Right lung (tissue), 5 donors: Measurements from ENCODE around the gene NINL. TPM values are rescaled to one million over a fixed set of nuclear protein-coding genes. Genes with fewer than 3 reads are reported as not detected.
"Not testable (repeated sequence)": the region's sequence is repeated elsewhere in the genome, so short reads cannot be mapped to it uniquely, and the experiment has no call there.

Experiments
- DNase-seq, 2 donors: peaks; one replicate each; pipeline ENCODE4 v3.0.0-alpha.2; 2013
- polyA plus RNA-seq, 5 donors: library from polyadenylated mRNA; unstranded; fragments of 120-200 nt; gene quantifications; one replicate each; pipeline versions ENCODE4 v1.2.1 to v1.2.3, GENCODE V29; 2013; ENCODE audit warnings: inconsistent platforms in 1 of 5, low replicate concordance in 1 of 5; ENCODE audit not compliant: insufficient read length in 5 of 5, insufficient read depth in 1 of 5

The NINL gene
- polyA plus RNA-seq, 5 donors: 56.0 to 76.8 (median 65.4) TPM

DNA sequence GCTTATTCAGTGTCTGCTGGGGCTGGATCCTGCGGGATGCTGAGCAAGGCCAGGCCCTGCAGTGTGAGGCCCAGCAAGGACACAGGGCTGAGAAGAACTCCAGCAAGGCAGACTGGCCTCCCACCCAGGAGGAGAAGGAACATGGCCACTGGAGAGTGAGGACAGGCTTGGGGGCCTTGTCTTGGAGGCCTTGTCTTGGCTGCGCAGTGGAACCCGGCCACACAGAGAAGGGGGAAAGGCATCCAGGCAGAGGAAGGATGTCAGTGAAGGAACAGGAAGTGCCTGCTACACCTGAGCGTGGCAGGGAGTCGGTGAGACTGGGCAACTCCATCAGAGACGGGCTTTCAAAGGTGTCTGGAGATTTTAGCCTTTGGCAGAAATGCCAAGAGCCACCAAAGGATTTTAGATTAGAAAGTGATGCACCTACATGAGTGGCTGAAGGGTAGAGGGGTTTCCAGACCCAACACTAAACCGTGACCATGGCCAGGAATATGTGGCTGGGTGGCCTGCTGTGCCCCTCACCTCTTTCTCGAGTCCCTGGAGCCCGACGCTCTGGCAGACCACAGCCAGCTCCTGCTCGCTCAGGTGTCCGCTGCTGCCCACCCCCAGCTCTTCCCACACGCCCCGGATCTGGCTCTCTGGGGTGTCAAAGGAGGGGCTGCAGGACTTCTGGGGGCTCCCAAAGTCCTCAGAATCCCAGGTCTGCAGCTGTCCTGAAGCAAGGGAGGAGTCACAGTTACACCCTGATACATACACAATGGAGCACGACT lies 80.8 kb downstream of the NINL start:
- DNase-seq: no peak

GRCh38 chr20:25503936-25504335 lies 81.4 kb downstream of the NINL start:
- no peak for DNase-seq

- DNase-seq: not testable (repeated sequence)
Measured at GRCh38 chr20:25503051-25503639, 82.2 kb downstream of the NINL start.

- DNase-seq: no peak
Measured at GRCh38 chr20:25500880-25501351, 84.4 kb downstream of the NINL start.

- DNase-seq: no peak
Measured at GRCh38 chr20:25499855-25500434, 85.4 kb downstream of the NINL start.

DNA sequence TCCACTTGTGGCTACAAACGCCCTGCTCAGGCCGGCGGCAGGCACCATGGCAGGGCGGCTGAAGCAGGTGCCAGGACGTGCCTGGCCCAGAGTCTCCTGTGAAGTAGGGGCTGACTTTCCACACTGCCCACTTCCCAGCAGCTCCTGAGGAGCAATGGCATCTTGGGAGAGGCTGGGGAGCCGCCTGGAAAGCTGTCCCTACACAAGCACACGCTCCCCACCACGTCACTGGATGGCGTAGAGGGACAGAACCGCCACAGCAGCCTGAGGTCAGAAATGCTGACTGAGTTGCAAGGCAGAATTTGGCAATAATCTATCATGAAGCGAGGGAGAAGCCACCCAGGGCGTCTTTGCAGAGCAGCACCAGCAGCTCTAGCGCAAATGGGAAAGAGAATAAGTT lies 86.3 kb downstream of the NINL start:
- no peak for DNase-seq

GRCh38 chr20:25498280-25498606 lies 87.1 kb downstream of the NINL start:
- no peak for DNase-seq

- no peak for DNase-seq
Measured at GRCh38 chr20:25497586-25498279, 87.6 kb downstream of the NINL start.

- no peak for DNase-seq
Measured at GRCh38 chr20:25496968-25497401, 88.3 kb downstream of the NINL start.

DNA sequence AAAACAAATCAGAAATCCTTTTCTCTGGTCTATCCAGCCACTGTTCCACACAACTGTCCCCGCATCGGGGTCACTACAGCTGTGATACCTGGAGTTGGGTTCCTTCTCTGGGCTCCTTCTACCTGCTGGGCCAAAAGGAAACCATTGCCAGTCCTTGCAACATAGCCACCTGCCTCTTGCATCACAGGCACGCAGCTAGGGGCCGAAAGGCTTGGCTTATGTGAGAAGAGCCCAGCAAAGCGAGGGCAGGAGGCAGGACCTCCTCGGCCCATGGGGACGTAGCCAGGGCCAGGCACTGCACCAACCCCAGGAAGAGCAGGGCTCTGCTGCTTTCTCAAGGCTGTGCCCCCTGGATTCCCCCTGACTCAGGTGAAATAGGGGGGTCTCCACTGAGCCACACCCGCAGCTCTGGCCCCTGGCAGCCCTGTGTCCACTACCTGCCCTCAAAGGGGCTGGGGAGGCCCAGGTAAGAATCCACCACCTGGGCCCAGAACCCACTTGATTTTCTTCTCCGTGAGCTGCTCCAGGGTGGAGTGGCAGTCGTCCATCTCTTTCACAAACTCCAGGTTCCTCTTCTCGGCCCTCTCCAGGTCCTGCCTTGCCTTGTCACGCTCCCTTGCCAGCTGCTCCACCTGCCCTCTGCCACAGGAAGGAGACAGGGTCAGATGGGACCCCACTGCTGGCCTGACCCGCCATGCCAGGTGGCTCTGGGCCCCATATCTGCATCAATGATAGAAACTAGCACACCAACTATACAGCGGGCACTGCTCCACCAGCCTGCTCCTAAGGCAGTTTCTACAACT lies 89.0 kb downstream of the NINL start:
- no peak for DNase-seq

- DNase-seq: no peak
Measured at GRCh38 chr20:25495189-25495824, 90.0 kb downstream of the NINL start.

DNA sequence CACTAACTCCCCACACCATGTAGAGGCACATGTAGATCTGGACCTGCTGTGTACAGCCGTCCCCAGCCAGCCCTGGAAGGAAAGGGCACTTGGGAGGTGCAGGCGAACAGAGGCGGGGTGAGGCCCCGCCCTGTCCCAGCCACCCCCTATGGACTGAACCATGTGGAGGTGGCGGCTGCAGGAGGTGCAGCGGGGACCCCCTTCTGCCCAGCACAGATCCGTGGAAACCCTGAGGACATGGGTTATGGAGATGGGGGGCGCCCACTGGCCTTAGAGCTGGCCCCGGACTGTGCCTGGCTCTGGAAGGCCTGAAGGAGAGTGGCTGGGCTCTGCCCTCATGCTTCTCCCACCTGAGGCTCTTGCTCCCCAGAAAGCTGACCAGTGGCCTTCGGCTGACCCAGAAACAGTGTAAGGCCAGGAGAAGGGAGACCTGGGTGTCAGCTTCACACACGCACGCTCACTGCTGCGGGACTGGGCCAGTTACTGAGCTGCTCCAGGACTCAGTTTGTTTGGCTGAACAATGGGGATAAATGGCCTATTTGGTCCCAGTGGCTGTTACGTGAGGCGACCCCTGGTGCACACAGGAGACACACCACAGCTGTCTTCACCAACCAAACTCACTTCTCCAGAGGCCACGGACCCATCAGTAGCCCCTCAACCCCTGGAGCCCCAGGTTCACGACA lies 90.7 kb downstream of the NINL start:
- no peak for DNase-seq

DNA sequence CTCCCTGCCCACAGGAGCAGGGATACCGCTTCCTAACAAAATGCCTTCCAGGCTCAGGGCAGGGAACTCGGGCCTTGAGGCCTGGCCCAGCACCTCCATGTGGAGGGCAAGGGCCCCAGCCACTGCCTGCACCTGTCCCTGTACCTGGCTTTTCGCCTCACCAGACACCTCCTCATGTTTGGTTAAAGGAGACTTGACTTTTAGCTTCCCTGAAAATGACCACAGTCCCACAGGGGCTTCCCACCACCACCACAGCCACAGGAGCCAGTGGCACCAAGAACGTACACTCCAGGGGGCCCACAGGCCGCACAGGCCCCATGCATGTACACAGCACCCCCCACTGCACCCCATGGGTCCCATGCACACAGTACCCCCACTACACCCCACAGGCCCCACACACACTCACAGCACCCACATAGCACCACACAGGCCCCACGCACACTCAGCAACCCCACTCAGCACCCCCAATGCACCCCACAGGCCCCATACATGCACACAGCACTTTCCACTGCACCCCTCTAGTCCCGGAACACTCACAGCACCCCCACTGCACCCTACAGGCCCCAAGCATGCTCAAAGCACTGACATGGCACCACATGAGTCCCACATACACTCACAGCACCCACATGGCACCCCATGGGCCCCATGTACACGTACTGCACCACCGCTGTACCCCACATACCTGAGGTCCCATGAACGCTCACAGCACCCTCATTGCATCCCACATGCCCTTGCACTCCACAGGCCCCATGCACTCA lies 91.4 kb downstream of the NINL start:
- DNase-seq: no peak

- no peak for DNase-seq
Measured at GRCh38 chr20:25493137-25493536, 92.2 kb downstream of the NINL start.

GRCh38 chr20:25491446-25492038 lies 93.8 kb downstream of the NINL start:
- DNase-seq: no peak

- DNase-seq: no peak
Measured at GRCh38 chr20:25490656-25491445, 94.5 kb downstream of the NINL start.

GRCh38 chr20:25489221-25489871 lies 96.0 kb downstream of the NINL start:
- no peak for DNase-seq

GRCh38 chr20:25487975-25488374 lies 97.4 kb downstream of the NINL start:
- no peak for DNase-seq
